Stimulated activated CD8-positive, alpha-beta memory T cell treated with anti-CD3 and anti-CD28 coated beads, Interleukin-12 subunit alpha, Interleukin-12 subunit beta, amount 100 ng/mL, for 24 hours (primary cell): ENCODE results near the gene FZD7.

ENCODE experiments used
- DNase-seq: peaks from one replicate; pipeline ENCODE4 v3.0.0-alpha.2; 2020; ENCODE audit errors: extremely low read depth

The FZD7 gene

GRCh38 chr2:202037086-202037485, 3.4 kb downstream of the FZD7 start:
- no peak for DNase-seq

DNA sequence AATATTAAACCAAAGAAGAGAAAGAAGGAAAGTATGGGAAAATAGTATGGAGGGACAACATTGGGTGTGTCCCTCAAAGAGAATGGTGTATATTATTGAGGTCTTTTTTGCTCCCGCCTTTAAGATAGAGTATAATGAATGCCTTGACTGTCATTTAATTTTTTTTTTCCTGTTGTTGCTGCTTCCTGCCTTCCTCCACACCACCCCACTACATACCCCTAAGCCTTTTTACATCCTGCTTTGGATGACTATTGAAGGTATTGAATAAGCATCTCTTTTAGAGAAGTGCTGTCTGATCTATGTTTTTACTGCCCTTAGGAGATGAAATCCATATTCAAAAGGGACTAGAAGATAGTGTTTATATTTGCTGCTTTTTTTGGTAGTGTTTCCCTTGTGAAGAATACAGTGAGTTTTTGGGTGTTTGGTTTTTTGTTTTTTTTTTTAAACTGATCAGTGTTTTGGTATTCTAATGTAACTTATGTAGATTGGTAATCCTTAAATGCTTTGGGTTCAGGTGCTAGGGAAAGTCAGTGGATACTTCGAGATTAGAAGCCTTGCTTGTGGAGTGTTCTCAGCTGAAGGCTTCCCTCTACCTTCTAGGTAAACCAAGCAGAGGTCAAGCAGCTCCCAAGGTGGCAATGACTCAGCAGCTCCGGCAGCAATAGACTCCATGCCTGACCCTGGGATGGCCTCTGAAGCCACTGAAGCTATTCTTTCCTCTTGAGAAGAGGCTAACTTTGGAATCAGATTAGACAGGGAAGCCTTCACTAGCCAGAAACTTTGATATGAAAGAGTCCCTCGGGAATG, 5.0 kb downstream of the FZD7 start:
- no peak for DNase-seq

DNA sequence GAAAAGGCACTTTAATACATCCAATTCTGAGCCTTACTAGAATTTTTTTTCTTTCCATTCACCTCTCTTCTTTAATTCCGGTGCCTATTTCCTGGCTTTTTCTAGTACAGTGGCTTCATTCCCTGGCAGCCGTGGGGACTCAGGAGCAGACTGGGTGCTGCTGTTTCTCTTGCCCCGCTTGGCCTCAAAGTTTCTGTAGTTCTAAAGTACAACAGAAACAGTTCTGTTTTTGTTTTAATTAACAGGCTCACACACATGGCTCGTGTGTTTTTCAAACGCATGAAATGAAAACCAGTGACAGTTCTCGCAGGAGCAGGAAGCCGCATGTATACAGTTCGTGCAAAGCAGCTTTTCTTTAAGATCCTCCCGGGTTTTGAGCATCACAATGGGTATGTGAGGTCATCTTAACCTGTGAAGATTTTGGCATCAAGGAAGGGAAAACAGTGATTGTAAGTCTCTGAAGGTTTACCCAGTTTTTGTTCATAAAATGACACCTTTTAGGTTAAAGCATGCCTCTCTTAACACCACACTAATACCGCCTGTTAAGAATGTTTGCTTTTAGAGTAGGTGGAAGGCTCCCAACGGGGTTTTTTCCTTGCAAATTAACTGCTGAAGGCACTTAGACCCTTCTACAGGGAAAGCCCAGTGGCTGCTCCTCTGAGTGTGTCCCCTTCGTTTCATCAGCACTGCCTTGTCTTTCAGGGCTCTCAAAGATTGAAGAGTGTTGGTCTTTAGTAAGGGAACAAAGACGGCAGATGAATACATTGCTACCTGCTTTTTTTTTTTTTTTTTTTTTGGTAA, 5.8 kb downstream of the FZD7 start:
- DNase-seq: no peak

GRCh38 chr2:202040079-202040844, 6.6 kb downstream of the FZD7 start:
- no peak for DNase-seq

DNA sequence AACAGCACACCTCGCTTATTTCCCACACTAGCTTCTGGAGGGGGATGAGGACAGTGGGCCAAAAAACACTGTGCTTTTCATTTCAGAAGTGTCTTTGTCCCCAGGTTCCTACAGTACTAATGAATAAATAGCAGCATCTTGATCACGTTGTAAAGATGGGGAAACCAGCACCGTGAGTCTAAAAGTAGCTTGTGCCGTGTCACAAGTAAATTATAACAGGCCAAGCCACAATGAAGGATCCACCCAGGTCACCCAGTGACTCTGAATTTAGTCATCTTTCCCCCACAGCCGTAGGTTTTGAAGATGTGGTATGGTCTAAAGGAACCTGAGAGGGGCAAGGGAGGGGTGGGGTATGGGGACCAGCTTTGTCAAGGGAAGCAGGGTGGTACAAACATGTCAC, 8.8 kb downstream of the FZD7 start:
- no peak for DNase-seq

GRCh38 chr2:202043475-202043874, 9.8 kb downstream of the FZD7 start:
- DNase-seq: no peak

DNA sequence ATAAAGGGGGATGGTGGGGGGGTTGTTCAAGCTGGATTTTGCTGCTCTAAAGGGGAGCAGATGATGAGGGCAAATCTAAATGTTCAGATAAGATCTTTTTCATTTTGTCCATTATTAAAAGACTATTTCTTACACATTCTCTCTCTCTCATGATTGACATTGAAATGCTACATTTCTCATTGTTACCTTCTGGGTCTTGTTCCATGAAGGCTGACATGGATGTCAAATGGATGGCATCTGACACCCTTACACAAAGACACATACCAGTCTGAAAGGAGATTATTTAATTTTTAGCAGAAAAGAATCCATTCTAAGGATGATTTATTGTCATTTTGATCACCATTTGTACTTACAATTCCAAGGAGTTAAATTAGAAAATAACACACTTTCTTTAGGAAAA, 11.1 kb downstream of the FZD7 start:
- no peak for DNase-seq

- no peak for DNase-seq
These were observed 12.9 kb downstream of the FZD7 start for GRCh38 chr2:202046572-202046971.

DNA sequence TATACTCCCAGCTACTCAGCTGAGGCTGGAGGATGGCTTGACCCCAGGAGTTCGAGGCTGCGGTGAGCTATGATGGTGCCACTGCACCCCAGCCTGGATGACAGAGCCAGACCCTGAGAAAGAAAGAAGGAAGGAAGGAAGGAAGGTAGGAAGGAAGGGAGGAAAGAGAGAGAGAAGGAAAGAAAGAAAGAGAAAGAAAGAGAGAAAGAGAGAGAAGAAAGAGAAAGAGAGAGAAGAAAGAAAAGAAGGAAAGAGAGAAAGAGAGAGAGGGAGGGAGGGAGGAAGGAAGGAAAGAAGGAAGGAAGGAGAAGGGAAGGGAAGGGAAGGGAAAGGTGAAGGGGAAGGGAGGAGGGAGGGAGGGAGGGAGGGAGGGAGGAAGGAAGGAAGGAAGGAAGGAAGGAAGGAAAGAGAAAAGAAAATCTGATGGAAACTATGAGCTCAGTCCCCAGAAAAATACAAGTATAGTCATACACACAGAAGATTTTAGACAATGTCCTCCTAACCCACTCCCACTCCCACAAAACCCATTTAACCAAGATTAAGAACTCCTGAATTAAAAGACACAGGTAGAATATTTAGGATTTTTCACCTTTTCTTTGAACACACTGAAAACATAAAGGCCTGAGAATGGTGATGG, 15.6 kb downstream of the FZD7 start:
- DNase-seq: no peak

GRCh38 chr2:202049840-202050239, 16.2 kb downstream of the FZD7 start:
- no peak for DNase-seq

DNA sequence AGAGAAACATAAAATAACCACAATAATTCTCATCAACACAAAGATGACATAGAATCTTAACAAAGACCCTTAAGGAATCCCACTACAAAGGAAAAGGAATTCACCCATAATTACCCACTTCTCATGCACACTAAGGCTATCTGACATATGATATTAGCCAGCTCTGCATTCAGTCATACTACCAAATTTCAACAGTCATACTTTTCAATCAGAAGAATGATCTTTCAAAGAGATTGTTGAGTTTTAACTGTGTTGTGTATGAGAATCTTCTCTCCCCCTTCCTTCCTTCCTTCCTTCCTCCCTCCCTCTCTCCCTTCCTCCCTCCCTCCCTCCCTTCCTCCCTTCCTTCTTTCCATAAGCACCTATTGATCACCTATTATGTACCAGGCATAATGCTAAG, 17.0 kb downstream of the FZD7 start:
- no peak for DNase-seq

DNA sequence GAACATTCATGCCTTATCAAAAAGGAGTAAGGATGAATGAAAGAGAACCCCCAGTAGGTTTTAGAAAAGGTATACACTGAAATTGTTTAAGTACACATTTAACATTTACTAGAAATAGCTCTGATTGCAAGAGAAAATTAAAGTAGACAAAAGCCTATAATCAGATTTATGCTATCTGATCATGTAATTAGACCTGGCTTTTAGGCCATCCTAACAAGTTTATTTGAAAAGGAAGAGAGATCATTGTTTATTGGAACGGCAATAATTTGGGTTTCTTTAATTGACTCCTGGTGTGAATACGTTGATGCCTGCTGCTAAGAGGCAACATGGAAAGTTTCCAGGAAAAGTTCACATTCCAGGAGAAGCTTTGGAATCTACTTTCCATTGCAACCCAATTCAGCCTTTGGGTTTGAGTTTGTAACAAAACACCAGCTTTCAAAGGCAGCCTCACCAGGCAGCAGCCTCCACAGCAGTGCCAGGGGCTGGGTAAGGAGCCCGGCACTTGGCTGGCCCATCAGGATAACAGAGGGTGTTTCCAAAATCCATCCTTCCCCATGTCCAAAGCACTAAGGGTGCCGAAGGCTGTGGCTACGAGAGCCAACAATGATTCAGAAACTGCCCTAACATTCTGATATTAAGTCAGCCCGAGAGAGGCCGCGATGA, 18.0 kb downstream of the FZD7 start:
- no peak for DNase-seq

DNA sequence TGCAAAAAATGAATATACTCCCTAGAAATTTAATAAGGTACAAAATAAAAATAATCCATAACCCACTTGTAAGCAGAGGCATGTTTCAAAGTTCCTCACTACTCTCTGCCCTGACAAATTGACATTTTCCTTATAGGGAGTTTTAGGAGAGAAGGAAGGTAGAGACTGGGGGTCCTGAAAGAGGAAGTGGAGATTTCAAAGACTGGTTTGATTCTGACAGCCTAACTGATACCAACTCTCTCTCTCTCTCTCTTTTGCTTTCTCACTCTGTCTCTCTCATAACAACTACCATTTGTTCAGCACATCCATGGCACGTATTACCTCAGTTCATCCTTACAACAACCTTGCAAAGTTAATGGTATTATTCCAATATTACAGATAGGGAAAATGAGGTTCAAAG, 18.6 kb downstream of the FZD7 start:
- no peak for DNase-seq

DNA sequence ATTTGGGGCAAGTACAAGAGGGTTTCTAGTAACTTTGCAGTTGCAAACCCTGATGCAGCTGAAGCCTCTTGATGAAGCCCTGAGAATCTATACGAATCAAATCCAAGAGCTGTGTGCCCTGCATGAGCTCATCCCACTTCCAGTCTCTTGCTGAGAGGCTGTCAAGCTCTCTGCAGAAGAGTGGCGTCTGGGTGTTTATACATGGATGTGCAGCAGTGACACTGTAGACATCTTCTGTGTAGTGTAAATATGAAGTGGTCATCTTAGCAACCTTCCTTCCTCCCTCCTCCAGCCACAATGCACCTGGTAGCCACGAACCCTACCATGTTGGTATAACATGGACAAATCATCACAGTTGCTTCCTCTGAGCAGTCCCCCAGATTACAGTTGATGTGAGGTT, 21.0 kb downstream of the FZD7 start:
- DNase-seq: no peak

GRCh38 chr2:202056611-202057010, 23.0 kb downstream of the FZD7 start:
- no peak for DNase-seq

DNA sequence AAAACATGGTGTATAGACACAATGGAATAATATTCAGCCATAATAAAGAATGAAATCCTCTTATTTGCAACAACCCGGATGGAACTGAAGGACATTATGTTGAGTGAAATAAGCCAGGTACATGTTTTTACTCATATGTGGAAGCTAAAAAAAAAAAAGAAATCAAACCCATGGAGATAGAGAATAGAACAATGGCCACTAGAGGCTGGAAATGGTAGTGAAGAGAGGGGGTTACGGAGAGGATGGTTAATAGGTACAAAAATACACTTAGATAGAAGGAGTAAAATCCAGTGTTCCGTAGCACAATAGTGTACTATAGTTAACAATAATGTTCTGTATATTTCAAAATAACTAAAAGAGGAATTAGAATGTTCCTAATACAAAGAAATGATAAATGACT, 26.6 kb downstream of the FZD7 start:
- DNase-seq: no peak

DNA sequence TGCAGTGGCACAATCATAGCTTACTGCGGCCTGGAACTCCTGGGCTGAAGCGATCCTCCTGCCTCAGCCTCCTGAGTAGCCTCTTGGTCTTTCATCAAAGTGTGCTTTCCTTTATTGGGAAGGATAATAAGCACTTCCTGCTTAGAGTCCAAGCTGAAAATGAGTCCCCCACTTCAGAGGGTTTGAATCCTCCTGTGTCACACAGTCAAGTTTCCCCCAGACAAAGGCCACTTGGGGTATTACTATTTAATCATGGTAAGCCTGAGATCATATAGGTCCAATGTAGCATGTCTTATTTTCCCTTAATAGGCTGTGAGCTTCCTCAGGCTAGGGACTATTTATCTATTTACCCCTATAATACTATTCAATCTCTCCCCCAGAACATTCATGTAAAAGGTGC, 28.0 kb downstream of the FZD7 start:
- no peak for DNase-seq

DNA sequence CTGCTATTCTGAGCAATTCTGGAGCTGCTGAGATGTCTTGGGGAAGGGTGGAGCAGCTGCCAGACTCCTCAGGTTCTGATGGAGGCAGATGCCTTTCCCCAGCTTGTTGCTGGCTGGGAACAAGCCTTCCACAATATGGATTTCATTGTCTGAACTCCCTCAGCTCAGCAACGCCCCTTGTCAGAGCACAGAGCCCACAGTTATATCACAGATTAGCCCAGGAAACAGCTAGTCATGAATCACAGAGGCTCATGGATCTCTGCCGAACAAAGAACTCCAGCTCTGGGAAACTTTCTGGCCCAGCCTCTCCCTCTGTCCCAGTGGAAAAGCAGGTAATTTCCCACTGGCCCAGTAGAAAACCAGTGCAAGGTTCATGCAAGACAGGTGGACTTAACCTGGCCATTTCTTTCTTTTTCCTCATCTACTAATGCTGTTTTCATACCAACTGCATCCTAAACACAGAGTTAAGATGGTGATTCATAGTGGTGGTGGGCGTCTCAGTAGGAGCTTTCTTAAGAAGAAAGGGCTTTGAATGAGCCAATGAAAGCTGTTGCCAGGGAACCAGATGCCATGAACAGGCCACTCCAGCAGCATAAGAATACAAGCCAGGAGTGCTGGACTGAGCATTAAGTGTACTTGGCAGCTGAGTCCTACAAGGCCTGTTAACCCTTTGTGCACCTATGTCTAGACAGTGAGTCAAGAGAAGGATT, 30.7 kb downstream of the FZD7 start:
- DNase-seq: no peak

GRCh38 chr2:202064881-202065230, 31.2 kb downstream of the FZD7 start:
- DNase-seq: no peak

GRCh38 chr2:202065876-202066275, 32.2 kb downstream of the FZD7 start:
- no peak for DNase-seq

GRCh38 chr2:202066875-202067274, 33.2 kb downstream of the FZD7 start:
- no peak for DNase-seq
